ENCODE data around the gene TREX2. TPM values are rescaled to one million over a fixed set of nuclear protein-coding genes. Genes with fewer than 3 reads are reported as not detected.

The TREX2 gene
- total RNA-seq, 2 experiments from 2014 or later: 3.7 to 6.7 TPM

DNA sequence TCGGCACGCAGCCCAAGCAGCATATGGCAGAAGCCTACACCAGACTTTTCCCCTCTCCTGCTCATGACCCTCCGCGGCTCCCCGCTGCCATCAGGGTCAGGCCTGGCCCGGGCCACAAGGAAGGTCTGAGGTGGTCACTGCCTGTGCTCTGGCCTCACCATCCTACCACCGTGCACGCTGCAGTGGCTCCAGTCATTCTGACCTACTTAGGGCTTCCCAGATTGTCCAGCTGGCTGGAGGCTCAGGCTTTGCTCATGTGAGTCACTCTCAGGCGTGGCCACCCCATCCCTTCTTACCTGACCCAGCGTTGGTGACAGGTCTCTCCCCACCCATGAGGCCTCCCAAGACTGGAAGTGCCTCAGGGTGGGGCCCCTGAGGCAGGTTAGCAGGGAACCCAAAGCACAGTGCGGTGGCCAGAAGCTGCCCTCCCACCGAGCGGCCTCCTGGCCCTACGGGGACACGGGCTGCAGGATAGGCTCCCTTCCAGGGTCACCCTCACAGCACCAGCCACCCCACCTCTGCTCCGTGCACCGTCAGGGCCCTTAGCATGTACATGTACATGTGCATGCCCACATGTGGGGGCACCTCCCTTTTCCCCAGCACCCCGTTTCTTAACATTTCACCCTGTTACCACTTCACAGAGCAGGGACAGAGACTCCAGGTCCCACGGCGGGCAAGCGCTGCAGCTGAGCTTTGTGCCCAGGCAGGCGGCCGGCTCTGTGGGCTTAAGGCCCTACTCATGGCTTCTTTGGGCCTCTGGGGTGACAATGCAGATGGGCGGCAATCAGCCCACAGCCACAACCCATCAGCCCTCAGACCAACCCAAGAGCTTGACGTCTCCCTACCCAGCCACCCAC lies 2.2 kb downstream of the TREX2 start:
- POLR2A ChIA-PET: no interaction called here
- CTCF ChIA-PET (ENCODE audit: unreplicated experiment): no interaction called here

GRCh38 chrX:153442463-153442862 lies 3.4 kb downstream of the TREX2 start:
- no peaks in the 10 kb centered on the region for H3K79me2 ChIP-seq (ENCODE audit: insufficient read depth, low read depth, low read length)
- H3K4me3 ChIP-seq (ENCODE audit: low read depth, low read length, poor library complexity, severe bottlenecking): no peak overlapping the region
- CTCF ChIA-PET (ENCODE audit: unreplicated experiment): no interaction called here
- no peaks in the 10 kb centered on the region for H3K4me1 ChIP-seq (ENCODE audit: insufficient read depth, low read length, poor library complexity, severe bottlenecking)
- POLR2A ChIA-PET: no interaction called here
- H4K20me1 ChIP-seq (ENCODE audit: insufficient read depth, low read length): no peaks in the 10 kb centered on the region
- no peak for TF ChIP-seq EZH2phosphoT487 (IDR thresholded peaks at IDR 0.05; ENCODE audit: borderline replicate concordance, low read depth, low read length)
- TF ChIP-seq, protein P1, sequence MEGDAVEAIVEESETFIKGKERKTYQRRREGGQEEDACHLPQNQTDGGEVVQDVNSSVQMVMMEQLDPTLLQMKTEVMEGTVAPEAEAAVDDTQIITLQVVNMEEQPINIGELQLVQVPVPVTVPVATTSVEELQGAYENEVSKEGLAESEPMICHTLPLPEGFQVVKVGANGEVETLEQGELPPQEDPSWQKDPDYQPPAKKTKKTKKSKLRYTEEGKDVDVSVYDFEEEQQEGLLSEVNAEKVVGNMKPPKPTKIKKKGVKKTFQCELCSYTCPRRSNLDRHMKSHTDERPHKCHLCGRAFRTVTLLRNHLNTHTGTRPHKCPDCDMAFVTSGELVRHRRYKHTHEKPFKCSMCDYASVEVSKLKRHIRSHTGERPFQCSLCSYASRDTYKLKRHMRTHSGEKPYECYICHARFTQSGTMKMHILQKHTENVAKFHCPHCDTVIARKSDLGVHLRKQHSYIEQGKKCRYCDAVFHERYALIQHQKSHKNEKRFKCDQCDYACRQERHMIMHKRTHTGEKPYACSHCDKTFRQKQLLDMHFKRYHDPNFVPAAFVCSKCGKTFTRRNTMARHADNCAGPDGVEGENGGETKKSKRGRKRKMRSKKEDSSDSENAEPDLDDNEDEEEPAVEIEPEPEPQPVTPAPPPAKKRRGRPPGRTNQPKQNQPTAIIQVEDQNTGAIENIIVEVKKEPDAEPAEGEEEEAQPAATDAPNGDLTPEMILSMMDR (conservative IDR thresholded peaks at IDR 0.05; ENCODE audit: low read length): no peak
- H2AFZ ChIP-seq (ENCODE audit: low read length): no peak overlapping the region
- no peak overlapping the region for H3K27ac ChIP-seq (ENCODE audit: low read depth, low read length, poor library complexity, severe bottlenecking)
- intact Hi-C loops (cut with micrococcal nuclease; ENCODE audit: unreplicated experiment): no loop called here
- no peaks in the 10 kb centered on the region for H3K36me3 ChIP-seq (ENCODE audit: insufficient read depth, low read length)
- H3K9me3 ChIP-seq (ENCODE audit: low read length): no peaks in the 10 kb centered on the region
- no TSS peak for BruUV-seq (replicated peaks)
- no peak for DNase-seq (ENCODE audit: low spot score)
- no peaks in the 10 kb centered on the region for H3K9me2 ChIP-seq (ENCODE audit: insufficient read depth, low read length)
- H3K4me2 ChIP-seq (ENCODE audit: low read length): no peak overlapping the region

More for the DNA sequence above, 2.2 kb downstream of the TREX2 start:
- no peaks in the 10 kb centered on the region for H3K9me2 ChIP-seq (ENCODE audit: insufficient read depth, low read length)
- H3K4me1 ChIP-seq (ENCODE audit: insufficient read depth, low read length, poor library complexity, severe bottlenecking): no peaks in the 10 kb centered on the region
- H3K79me2 ChIP-seq (ENCODE audit: insufficient read depth, low read depth, low read length): no peaks in the 10 kb centered on the region
- H4K20me1 ChIP-seq (ENCODE audit: insufficient read depth, low read length): no peaks in the 10 kb centered on the region
- no peaks in the 10 kb centered on the region for H3K36me3 ChIP-seq (ENCODE audit: insufficient read depth, low read length)
- TF ChIP-seq, protein P1 (conservative IDR thresholded peaks at IDR 0.05; ENCODE audit: low read length): no peak
- no peak for TF ChIP-seq EZH2phosphoT487 (IDR thresholded peaks at IDR 0.05; ENCODE audit: borderline replicate concordance, low read depth, low read length)
- no TSS peak for BruUV-seq (replicated peaks)
- no peak overlapping the region for H2AFZ ChIP-seq (ENCODE audit: low read length)
- intact Hi-C loops (cut with micrococcal nuclease; ENCODE audit: unreplicated experiment): no loop called here
- no peak for DNase-seq (ENCODE audit: low spot score)
- no peak overlapping the region for H3K4me2 ChIP-seq (ENCODE audit: low read length)
- no peak overlapping the region for H3K27ac ChIP-seq (ENCODE audit: low read depth, low read length, poor library complexity, severe bottlenecking)
- no peak overlapping the region for H3K4me3 ChIP-seq (ENCODE audit: low read depth, low read length, poor library complexity, severe bottlenecking)
- H3K9me3 ChIP-seq (ENCODE audit: low read length): no peaks in the 10 kb centered on the region

DNA sequence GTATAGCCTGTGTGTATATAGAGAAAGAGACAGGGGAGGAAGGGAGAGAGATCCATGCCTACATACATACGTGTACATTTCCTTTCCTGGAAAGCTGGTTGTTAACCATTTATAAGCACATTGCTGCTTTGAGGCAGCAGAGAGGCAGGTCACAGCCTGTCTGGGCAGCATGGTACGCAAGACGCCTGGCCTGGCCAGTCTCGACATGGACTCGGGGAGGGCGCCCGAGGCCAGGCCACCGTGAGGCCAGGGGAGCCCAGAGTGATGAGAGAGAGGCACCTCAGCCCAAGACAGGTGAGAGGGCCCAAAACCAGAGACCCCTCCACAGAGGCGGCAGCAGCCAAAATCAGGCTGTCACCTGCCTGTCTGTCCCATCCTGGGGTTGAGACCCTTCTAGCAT lies 3.9 kb downstream of the TREX2 start:
- no peak overlapping the region for H3K4me3 ChIP-seq (ENCODE audit: low read depth, low read length, poor library complexity, severe bottlenecking)
- no peaks in the 10 kb centered on the region for H4K20me1 ChIP-seq (ENCODE audit: insufficient read depth, low read length)
- DNase-seq (ENCODE audit: low spot score): no peak
- TF ChIP-seq EZH2phosphoT487 (IDR thresholded peaks at IDR 0.05; ENCODE audit: borderline replicate concordance, low read depth, low read length): no peak
- TF ChIP-seq, protein P1 (conservative IDR thresholded peaks at IDR 0.05; ENCODE audit: low read length): no peak
- no peak overlapping the region for H2AFZ ChIP-seq (ENCODE audit: low read length)
- H3K9me3 ChIP-seq (ENCODE audit: low read length): no peaks in the 10 kb centered on the region
- CTCF ChIA-PET (ENCODE audit: unreplicated experiment): no interaction called here
- no peak overlapping the region for H3K27ac ChIP-seq (ENCODE audit: low read depth, low read length, poor library complexity, severe bottlenecking)
- no TSS peak for BruUV-seq (replicated peaks)
- H3K4me2 ChIP-seq (ENCODE audit: low read length): no peak overlapping the region
- intact Hi-C loops (cut with micrococcal nuclease; ENCODE audit: unreplicated experiment): no loop called here
- no peaks in the 10 kb centered on the region for H3K79me2 ChIP-seq (ENCODE audit: insufficient read depth, low read depth, low read length)
- POLR2A ChIA-PET: no interaction called here
- H3K4me1 ChIP-seq (ENCODE audit: insufficient read depth, low read length, poor library complexity, severe bottlenecking): no peaks in the 10 kb centered on the region
- H3K36me3 ChIP-seq (ENCODE audit: insufficient read depth, low read length): no peaks in the 10 kb centered on the region
- H3K9me2 ChIP-seq (ENCODE audit: insufficient read depth, low read length): no peaks in the 10 kb centered on the region

Data from OCI-LY7 (cell line).